GM23248 (cell line): Measurements from ENCODE around the gene PPM1L.

Source experiments
- EZH2 ChIP-seq: fragments of 200-600 bp; sonication (generic); IDR thresholded peaks from 2 replicates; pipeline ENCODE4 v1.6.1; 2018; ENCODE audit warnings: antibody characterized with exemption, mild to moderate bottlenecking; ENCODE audit not compliant: insufficient read depth, poor library complexity, severe bottlenecking
- EZH2phosphoT487 ChIP-seq: fragments of 200-600 bp; sonication (generic); IDR thresholded peaks from 2 replicates; pipeline ENCODE4 v1.6.1; 2018; ENCODE audit warnings: antibody characterized with exemption, moderate library complexity, mild to moderate bottlenecking, low read depth; ENCODE audit not compliant: insufficient read depth

GRCh38 chr3:160893207-160893606 is 137.2 kb downstream of the PPM1L start:
- TF ChIP-seq EZH2: no peak
- no peak for TF ChIP-seq EZH2phosphoT487
